Thyroid gland (tissue), 4 donors: ENCODE measurements around the gene DCP1B. TPM values are rescaled to one million over a fixed set of nuclear protein-coding genes. Genes with fewer than 3 reads are reported as not detected.

Source experiments
- DNase-seq, 2 donors: peaks; one replicate each; pipeline ENCODE4 v3.0.0-alpha.2; 2019
- H3K27ac ChIP-seq, 3 donors: fragments of 200-600 bp; sonication (generic); 1 replicate in 2 of 3; 2 replicates in 1 of 3; pipeline ENCODE4 v1.5.1; 2016 to 2019; ENCODE audit warnings: mild to moderate bottlenecking in 1 of 3, moderate library complexity in 1 of 3
- H3K27me3 ChIP-seq: fragments of 200-600 bp; sonication (generic); one replicate; pipeline ENCODE4 v1.5.1; 2019
- H3K36me3 ChIP-seq, 2 donors: fragments of 200-600 bp; sonication (generic); one replicate each; pipeline ENCODE4 v1.5.1; 2016 to 2019
- H3K4me1 ChIP-seq, 2 donors: fragments of 200-600 bp; sonication (generic); one replicate each; pipeline ENCODE4 v1.5.1; 2017 to 2019
- H3K4me3 ChIP-seq, 3 donors: fragments of 200-600 bp; sonication (generic); replicated peaks in 1 of 3; 1 replicate in 2 of 3; 2 replicates in 1 of 3; pipeline ENCODE4 v1.5.1; 2016; ENCODE audit warnings: mild to moderate bottlenecking in 1 of 3
- H3K9me3 ChIP-seq: fragments of 200-600 bp; sonication (generic); one replicate; pipeline ENCODE4 v1.5.1; 2017
- CTCF ChIP-seq, 6 experiments: fragments of 200-600 bp in 3 of 6; fragments of 450-650 bp in 3 of 6; sonication (generic) in 3 of 6; IDR thresholded peaks; one replicate each; pipeline ENCODE4 v1.5.1; 2016 to 2019; ENCODE audit warnings: antibody characterized with exemption in 6 of 6, mild to moderate bottlenecking in 2 of 6, inconsistent platforms in 1 of 6, moderate library complexity in 1 of 6
- POLR2A ChIP-seq, 2 donors: fragments of 450-650 bp; IDR thresholded peaks; one replicate each; pipeline ENCODE4 v1.6.1; 2017; ENCODE audit warnings: antibody characterized with exemption in 2 of 2, mild to moderate bottlenecking in 2 of 2, moderate library complexity in 1 of 2
- WGBS, 2 donors: methylation state at CpG; one replicate each; pipeline ENCODE4 v1.1.5; 2017; 5-methylcytosine and 5-hydroxymethylcytosine counted together
- intact Hi-C: fragments of 100-400 bp; cut with DNase I; formaldehyde crosslinking; loops from one replicate; pipeline ENCODE4 v1.15.1; 2023
- total RNA-seq, 4 donors: library from RNA; depleted of rRNA; stranded (reverse); fragments of >200 nt; gene quantifications; one replicate each; pipeline ENCODE4 v1.2.3, GENCODE V29; 2016

The DCP1B gene
- 10 to 100 TPM; 20.1 to 22.9 (median 21.1) TPM for total RNA-seq

DNA sequence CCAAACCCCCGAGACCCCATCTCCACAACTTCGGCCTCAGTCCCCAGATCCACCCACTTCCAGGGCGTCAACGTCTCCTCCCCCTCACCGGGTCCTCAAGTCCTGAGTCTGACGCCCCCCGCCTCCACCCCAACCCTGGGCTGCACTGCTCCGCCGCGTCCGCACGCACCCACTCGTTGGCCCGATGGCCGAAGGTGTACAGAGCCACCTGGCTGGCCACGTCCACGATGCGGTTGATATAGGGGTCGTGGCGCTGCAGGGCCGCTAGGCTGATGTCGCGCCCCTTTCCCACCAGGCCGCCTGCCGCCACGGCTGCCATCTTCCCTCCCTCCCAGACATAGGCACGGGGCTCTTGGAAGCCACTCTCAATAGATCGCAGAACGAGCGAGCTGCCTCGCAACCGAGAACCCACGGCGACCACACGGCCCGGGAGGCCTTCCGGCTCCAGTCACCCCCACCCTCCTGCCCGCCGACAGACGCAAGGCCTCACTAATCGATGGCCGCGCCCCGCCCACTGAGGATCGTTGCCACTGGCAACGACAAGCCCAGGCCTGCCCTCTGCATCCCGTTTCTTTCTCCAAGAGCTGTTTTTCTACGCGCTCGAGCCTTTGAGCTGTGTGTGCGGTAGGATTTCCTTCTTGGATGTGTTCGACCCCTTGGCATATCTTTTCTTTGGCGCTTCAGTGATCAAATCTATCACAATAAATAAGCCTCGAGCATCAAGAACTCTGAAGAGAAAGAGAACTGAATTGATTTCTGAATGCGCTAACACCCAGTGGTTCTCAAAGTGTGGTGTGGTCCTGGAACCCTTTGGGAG, at the start of gene DCP1B:
DCP1B (minus strand) TSS at position 345 of the 817 bp plus-strand sequence; CDS start at position 319, 26 bp downstream.
- Histone ChIP-seq H3K27me3 (no peaks in the 10 kb centered on the region), H3K27ac (peak within 1 kb of the TSS; percentile 74 to 90 (median 83)), H3K9me3 (no peaks in the 10 kb centered on the region), H3K36me3 (no peaks in the 10 kb centered on the region), H3K4me3 (peak within 1 kb of the TSS; percentile 93 to 96 (median 94)), H3K4me1 (peaks cover 10 to 18% of the 10 kb centered on the region in 2 donors)
- peak in 1 of 2 donors; percentile 81 for TF ChIP-seq POLR2A (IDR thresholded peaks at IDR 0.05)
- TF ChIP-seq CTCF (IDR thresholded peaks at IDR 0.05) = peak in 1 of 6 experiments; percentile 33
- intact Hi-C loops = no loop called here
- 4 to 5% methylated on average over 30 to 45 of the region's 55 CpGs for WGBS, 2 donors
- peak; percentile 97 to 98 for DNase-seq

- Histone ChIP-seq H3K36me3 (no peaks in the 10 kb centered on the region), H3K27me3 (no peaks in the 10 kb centered on the region), H3K4me1 (peaks cover 0 to 8% of the 10 kb centered on the region in 2 donors), H3K27ac (no peak overlapping the region), H3K4me3 (peak overlapping the region in 1 of 3 donors; percentile 37), H3K9me3 (no peaks in the 10 kb centered on the region)
- TF ChIP-seq CTCF (IDR thresholded peaks at IDR 0.05) (no peak), POLR2A (IDR thresholded peaks at IDR 0.05) (no peak)
- intact Hi-C loops = loop anchor here (10.0 kb wide), 2 partner anchors 221 to 531 kb away; no protein-coding TSS in a partner anchor
- 1% methylated on average over 29 of the region's 60 CpGs; no CpG with 5 or more reads in 1 of the 2 donors for WGBS, 2 donors
- DNase-seq = no peak
These were observed 49.4 kb upstream of the DCP1B start for GRCh38 chr12:2053691-2054090.

DNA sequence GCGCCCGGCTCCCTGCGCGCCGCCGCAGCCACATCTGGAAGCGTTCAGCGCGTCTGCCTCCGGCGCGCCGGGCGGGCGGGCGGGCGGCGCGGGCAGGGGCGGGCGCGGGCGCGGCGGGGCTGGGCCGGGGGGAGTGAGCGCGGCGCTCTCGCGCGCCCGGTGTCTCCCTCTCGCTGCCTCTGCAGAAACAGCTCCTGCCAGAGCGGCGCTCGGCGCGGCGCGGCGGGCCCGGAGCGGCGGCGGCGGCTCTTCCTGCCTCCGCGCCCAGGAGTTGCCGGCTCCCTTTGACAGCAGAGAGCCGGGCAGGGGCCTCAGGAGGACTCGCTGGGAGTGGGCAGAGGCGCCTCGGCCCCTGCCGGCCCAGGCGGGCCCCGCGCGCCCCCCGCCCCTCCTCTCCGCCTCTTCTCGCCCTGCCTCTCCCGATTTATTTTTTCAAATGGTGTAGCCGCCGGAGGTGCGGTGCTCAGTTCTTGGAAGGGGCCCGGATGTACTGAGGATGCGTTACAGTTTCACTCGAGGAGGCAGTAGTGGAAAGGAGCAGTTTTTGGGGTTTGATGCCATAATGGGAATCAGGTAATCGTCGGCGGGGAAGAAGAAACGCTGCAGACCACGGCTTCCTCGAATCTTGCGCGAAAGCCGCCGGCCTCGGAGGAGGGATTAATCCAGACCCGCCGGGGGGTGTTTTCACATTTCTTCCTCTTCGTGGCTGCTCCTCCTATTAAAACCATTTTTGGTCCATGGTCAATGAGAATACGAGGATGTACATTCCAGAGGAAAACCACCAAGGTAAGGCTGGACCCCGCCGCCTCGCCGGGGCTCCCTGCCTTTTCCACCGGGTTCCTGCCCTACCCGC, 48.8 kb upstream of the DCP1B start, which contains the start of gene CACNA1C:
CACNA1C (plus strand) TSS at position 162 of the 853 bp plus-strand sequence; CDS start at position 738, 576 bp downstream.
- peaks cover 0 to 8% of the 10 kb centered on the region in 2 donors for H3K4me1 ChIP-seq

More for the DNA sequence above, 48.8 kb upstream of the DCP1B start, which contains the start of gene CACNA1C:
- H3K4me3 ChIP-seq = peak within 1 kb of the TSS in 2 of 3 donors; percentile 16 to 37
- H3K9me3 ChIP-seq = no peaks in the 10 kb centered on the region
- DNase-seq = peak; percentile 19 to 20
- TF ChIP-seq CTCF (IDR thresholded peaks at IDR 0.05) (peak in 2 of 6 experiments; percentile 26 to 27), POLR2A (IDR thresholded peaks at IDR 0.05) (no peak)
- intact Hi-C loops = loop anchor here (10.0 kb wide), 2 partner anchors 222 to 532 kb away; no protein-coding TSS in a partner anchor
- H3K36me3 ChIP-seq = no peaks in the 10 kb centered on the region
- WGBS, 2 donors = 1 to 2% methylated on average over 34 to 43 of the region's 90 CpGs
- H3K27ac ChIP-seq = no peak within 1 kb of the TSS
- no peaks in the 10 kb centered on the region for H3K27me3 ChIP-seq
